Endothelial cell of umbilical vein (primary cell): ENCODE results near the gene TOE1. TPM values are rescaled to one million over a fixed set of nuclear protein-coding genes. Genes with fewer than 3 reads are reported as not detected.

Experiments
- BruUV-seq: library from RNA; stranded (reverse); fragments of 400-500 nt; replicated peaks from 2 replicates; lab custom pipeline; 2021; lab: Mats Ljungman, UMichigan
- CTCF ChIA-PET: fragments of 300-600, 350-600 bp; sonication (Branson Sonifier 250); formaldehyde crosslinking; loops from one replicate; lab custom pipeline; 2021; ENCODE audit warnings: antibody characterized with exemption, inconsistent platforms; lab: Charles Lee
- POLR2A ChIA-PET: fragments of 300-600, 350-600 bp; sonication (Branson Sonifier 250); formaldehyde crosslinking; loops from one replicate; lab custom pipeline; 2021; ENCODE audit warnings: antibody characterized with exemption, inconsistent platforms; lab: Charles Lee
- DNase-seq: peaks from one replicate; pipeline ENCODE4 v3.0.0-alpha.2; 2011; ENCODE audit warnings: low read depth, low spot score
- FAIRE-seq: peaks from 2 replicates; lab custom pipeline; 2011; peaks lifted over from hg19 to GRCh38; lab: Jason Lieb, UNC
- H2AFZ ChIP-seq: 2 replicates; pipeline ENCODE4 v1.6.0; 2012; ENCODE audit warnings: low read depth, low read length, control low read depth, inconsistent platforms
- H3K27ac ChIP-seq: 2 replicates; pipeline ENCODE4 v1.5.1; 2011; ENCODE audit warnings: low read depth, mild to moderate bottlenecking, control low read depth, low read length, moderate library complexity; ENCODE audit not compliant: insufficient read depth
- H3K27me3 ChIP-seq, 2 experiments: 2 replicates each; pipeline versions ENCODE4 v1.6.0 to v1.6.1; 2011; ENCODE audit warnings: low read length in 2 of 2, mixed read lengths in 1 of 2; ENCODE audit not compliant: control insufficient read depth in 2 of 2, insufficient read depth in 2 of 2
- H3K36me3 ChIP-seq, 2 experiments: 2 replicates in 1 of 2; 3 replicates in 1 of 2; pipeline ENCODE4 v1.5.1; 2011; ENCODE audit warnings: low read length in 2 of 2, mild to moderate bottlenecking in 1 of 2, moderate library complexity in 1 of 2; ENCODE audit not compliant: control insufficient read depth in 2 of 2, insufficient read depth in 2 of 2; ENCODE audit errors: extremely low read depth in 1 of 2
- H3K4me1 ChIP-seq: 3 replicates; pipeline ENCODE4 v1.5.1; 2011; ENCODE audit warnings: mild to moderate bottlenecking, low read length; ENCODE audit not compliant: control insufficient read depth, insufficient read depth; ENCODE audit errors: extremely low read depth
- H3K4me2 ChIP-seq: 2 replicates; pipeline ENCODE4 v1.6.1; 2011; ENCODE audit warnings: low read length, control low read depth, mixed read lengths; ENCODE audit not compliant: insufficient read depth
- H3K4me3 ChIP-seq, 3 experiments: fragments of 200-600 bp in 1 of 3; sonication (generic), shearing (Covaris generic) in 1 of 3; replicated peaks in 1 of 3; 2 replicates each; pipeline ENCODE4 v1.5.1; 2011 to 2016; ENCODE audit warnings: control low read depth in 3 of 3, low read length in 3 of 3, mild to moderate bottlenecking in 2 of 3, inconsistent platforms in 1 of 3, low read depth in 1 of 3, moderate library complexity in 1 of 3; ENCODE audit not compliant: insufficient read depth in 1 of 3
- H3K79me2 ChIP-seq: 2 replicates; pipeline ENCODE4 v1.6.0; 2012; ENCODE audit warnings: low read length, inconsistent platforms; ENCODE audit not compliant: control insufficient read depth, insufficient read depth
- H3K9ac ChIP-seq: replicated peaks from 2 replicates; pipeline ENCODE3; 2011; ENCODE audit warnings: low read length, control low read depth; ENCODE audit not compliant: insufficient read depth; ENCODE audit errors: extremely low read depth
- H3K9me1 ChIP-seq: replicated peaks from 3 replicates; pipeline ENCODE4 v1.6.0; 2011; ENCODE audit warnings: mild to moderate bottlenecking, low read length; ENCODE audit not compliant: control insufficient read depth, insufficient read depth; ENCODE audit errors: extremely low read depth
- H3K9me3 ChIP-seq: replicated peaks from 2 replicates; pipeline ENCODE4 v1.5.1; 2012; ENCODE audit warnings: low read length, inconsistent platforms; ENCODE audit not compliant: control insufficient read depth, insufficient read depth
- H4K20me1 ChIP-seq: replicated peaks from 2 replicates; pipeline ENCODE3; 2011; ENCODE audit warnings: mild to moderate bottlenecking, low read length; ENCODE audit not compliant: control insufficient read depth, insufficient read depth; ENCODE audit errors: extremely low read depth
- CTCF ChIP-seq, 2 donors: IDR thresholded peaks; 1 replicate in 1 of 2; 2 replicates in 1 of 2; pipeline ENCODE4 v1.5.1; 2011; ENCODE audit warnings: low read length in 2 of 2, mild to moderate bottlenecking in 2 of 2, moderate library complexity in 2 of 2, control low read depth in 1 of 2, inconsistent platforms in 1 of 2, low read depth in 1 of 2; ENCODE audit not compliant: insufficient read depth in 1 of 2; ENCODE audit errors: extremely low read depth in 1 of 2
- EZH2 ChIP-seq: IDR thresholded peaks from 2 replicates; pipeline ENCODE4 v1.6.1; 2012; ENCODE audit warnings: borderline replicate concordance, low read depth, mild to moderate bottlenecking, moderate library complexity, low read length, inconsistent platforms; ENCODE audit not compliant: severe bottlenecking
- FOS ChIP-seq: IDR thresholded peaks from 2 replicates; pipeline ENCODE4 v1.6.1; 2011; ENCODE audit warnings: mild to moderate bottlenecking, low read length, moderate library complexity, borderline replicate concordance; ENCODE audit not compliant: insufficient read depth
- GATA2 ChIP-seq: IDR thresholded peaks from 2 replicates; pipeline ENCODE4 v1.7.0; 2011; ENCODE audit warnings: low read depth, mild to moderate bottlenecking, moderate library complexity, mixed read lengths, low read length; ENCODE audit not compliant: insufficient read length, insufficient read depth
- JUN ChIP-seq: IDR thresholded peaks from 2 replicates; pipeline ENCODE4 v1.6.1; 2011; ENCODE audit warnings: borderline replicate concordance, low read depth; ENCODE audit not compliant: insufficient read length, insufficient read depth
- MAX ChIP-seq: IDR thresholded peaks from 2 replicates; pipeline ENCODE4 v1.6.1; 2011; ENCODE audit not compliant: insufficient read depth, insufficient read length
- MYC ChIP-seq: IDR thresholded peaks from one replicate; pipeline ENCODE4 v1.6.1; 2011; ENCODE audit warnings: mild to moderate bottlenecking, low read depth, low read length
- POLR2A ChIP-seq: IDR thresholded peaks from 2 replicates; pipeline ENCODE4 v1.6.1; 2012; ENCODE audit warnings: low read depth, mild to moderate bottlenecking, control low read depth, low read length
- POLR2AphosphoS5 ChIP-seq: IDR thresholded peaks from 2 replicates; pipeline ENCODE4 v1.6.1; 2012; ENCODE audit warnings: low read depth, mild to moderate bottlenecking, control low read depth, low read length, moderate library complexity; ENCODE audit not compliant: insufficient read depth
- dilution Hi-C: fragments of 300-500 bp; cut with MboI; formaldehyde crosslinking; loops from one replicate; pipeline ENCODE4 v1.15.0; 2019; ENCODE audit warnings: low sequenced_read_pairs; ENCODE audit not compliant: extremely low pct_ligation_motif_present
- intact Hi-C: fragments of 100-400 bp; cut with micrococcal nuclease; formaldehyde crosslinking; loops from one replicate; pipeline ENCODE4 v1.10.0; 2022
- polyA plus RNA-seq, 4 experiments: library from polyadenylated mRNA; depleted of rRNA in 3 of 4; stranded (reverse) in 3 of 4; unstranded in 1 of 4; fragments of >200 nt; gene quantifications; 2 replicates each; pipeline versions ENCODE4 v1.2.1 to v1.2.3, GENCODE V29; 2011 to 2012; ENCODE audit warnings: missing spikeins in 1 of 4
- total RNA-seq: library from RNA; stranded (reverse); gene quantifications from 2 replicates; pipeline ENCODE4 v1.2.3, GENCODE V29; 2021

Gene TOE1
- total and polyA plus RNA-seq, 2 donors (not counting 3 experiments of a cell fraction or from before 2014, with no cell fraction given): 16.3 to 24.9 TPM

- Histone ChIP-seq H3K9me1 (no peaks in the 10 kb centered on the region), H3K9ac (no peak overlapping the region), H3K27me3 (no peaks in the 10 kb centered on the region), H3K9me3 (no peaks in the 10 kb centered on the region), H3K4me3 (no peak overlapping the region), H4K20me1 (no peaks in the 10 kb centered on the region), H3K4me2 (no peak overlapping the region), H3K79me2 (peaks cover 24% of the 10 kb centered on the region), H3K4me1 (peaks cover 20% of the 10 kb centered on the region), H2AFZ (no peak overlapping the region), H3K27ac (no peak overlapping the region), H3K36me3 (peaks cover 8 to 11% of the 10 kb centered on the region in 2 experiments)
- FAIRE-seq (no peak), DNase-seq (no peak)
- POLR2A ChIA-PET: no interaction called here
- intact Hi-C loops: no loop called here
- TF ChIP-seq JUN: no peak
- TF ChIP-seq CTCF (IDR thresholded peaks at IDR 0.05; ENCODE audit: extremely low read depth in 1 of 2, insufficient read depth in 1 of 2, low read depth in 1 of 2, low read length in 2 of 2): no peak
- TF ChIP-seq FOS: no peak
- TF ChIP-seq GATA2: no peak
- no peak for TF ChIP-seq MAX
- no peak for TF ChIP-seq POLR2A
- no peak for TF ChIP-seq EZH2
- TF ChIP-seq MYC: no peak
- no peak for TF ChIP-seq POLR2AphosphoS5
- dilution Hi-C loops: no loop called here
- no TSS peak for BruUV-seq
- CTCF ChIA-PET: interaction anchor here (1.1 to 1.9 kb wide), 3 partner anchors 15 to 330 kb away, joined by 3 to 5 read pairs (median 5); no protein-coding TSS in a partner anchor
These were observed 5.0 kb downstream of the TOE1 start for GRCh38 chr1:45345014-45345413.
